Diencephalon (tissue), 1 donor: ENCODE results near the gene GNAO1. TPM values are rescaled to one million over a fixed set of nuclear protein-coding genes. Genes with fewer than 3 reads are reported as not detected.

Experiments
- small RNA-seq: library from RNA; depleted of rRNA; stranded (forward); fragments of <200 nt; gene quantifications from one replicate; pipeline ENCODE3, GENCODE V24; 2014
- total RNA-seq: library from RNA; depleted of rRNA; stranded (reverse); fragments of >200 nt; gene quantifications from one replicate; pipeline ENCODE4 v1.2.3, GENCODE V29; 2014

GNAO1 gene
- 155 TPM for total RNA-seq

DNA sequence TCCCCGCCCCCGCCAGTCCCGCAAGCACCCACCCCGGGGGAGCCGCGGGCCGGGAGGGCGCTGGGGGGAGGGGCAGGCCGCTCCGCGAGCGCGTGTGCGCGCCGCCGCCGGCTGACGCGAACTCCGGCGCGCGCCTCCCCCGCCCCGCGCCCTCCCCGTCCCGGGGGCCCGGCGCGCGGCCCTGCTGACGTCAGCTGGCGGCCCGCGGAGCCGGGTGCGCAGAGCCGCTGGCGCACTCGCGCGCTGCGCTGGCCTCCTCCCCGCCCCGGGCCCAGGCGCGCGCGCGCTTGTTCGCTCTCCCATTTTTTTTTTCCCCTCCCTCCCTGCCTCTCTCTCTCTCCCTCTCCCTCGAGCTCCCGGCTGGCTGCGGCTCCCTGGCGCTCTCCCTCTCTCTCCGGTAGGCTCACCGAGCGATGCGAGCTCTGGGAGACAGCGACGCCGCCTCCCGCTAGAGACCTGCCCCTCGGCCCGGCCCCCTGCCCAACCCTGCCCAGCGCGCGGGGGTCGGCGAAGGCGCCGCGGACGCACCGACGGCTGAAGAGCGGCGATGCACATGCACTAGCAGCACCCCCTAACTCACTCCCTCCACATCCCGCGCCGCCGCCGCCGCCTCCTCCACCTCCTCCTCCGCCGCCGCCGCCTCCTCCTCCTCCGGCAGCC lies at the start of gene GNAO1:
GNAO1 (plus strand) TSS at position 334 of the 660 bp plus-strand sequence. CDS start 747 bp downstream, outside the sequence.

Small RNAs within 50 kb of the gene (small RNA-seq; reads per million reads assigned to genes)
- gene MIR3935 = not detected

Other genes starting within 250 kb of the GNAO1 start
- gene AMFR, start 234.1 kb downstream of the GNAO1 start, total RNA-seq = 244 TPM